A673 (cell line): Measurements from ENCODE around the gene PMPCA.

Experiments used
- CTCF ChIP-seq: fragments of 300-800, 200-600 bp; sonication (generic); conservative IDR thresholded peaks from 2 replicates; pipeline ENCODE4 v1.5.1; 2017; ENCODE audit warnings: low read depth, mild to moderate bottlenecking, antibody characterized with exemption, low read length, moderate library complexity, mixed read lengths
- EZH2 ChIP-seq: fragments of 200-600 bp; sonication (generic); IDR thresholded peaks from 2 replicates; pipeline ENCODE4 v1.6.1; 2017; ENCODE audit warnings: borderline replicate concordance, low read depth, mild to moderate bottlenecking, mixed read lengths, antibody characterized with exemption, low read length; ENCODE audit not compliant: poor library complexity, severe bottlenecking

GRCh38 chr9:136416427-136416826 lies 6.0 kb downstream of the PMPCA start:
- no peak for TF ChIP-seq CTCF
- no peak for TF ChIP-seq EZH2
